DMS53 treated with DMSO at 0.1 percent for 48 hours (cell line): ENCODE measurements around the gene CPEB3.
A peak's percentile ranks its signal among the peaks of the same experiment; 100 is the strongest.

Experiments used
- DNase-seq: peaks from one replicate; lab custom pipeline; 2025; ENCODE audit not compliant: unreplicated experiment; lab: John Stamatoyannopoulos, UW

Gene CPEB3

GRCh38 chr10:92268748-92269147, 22.1 kb downstream of the CPEB3 start:
- no peak for DNase-seq

GRCh38 chr10:92267343-92267742, 23.5 kb downstream of the CPEB3 start:
- DNase-seq: no peak

- no peak for DNase-seq
Observed at GRCh38 chr10:92265687-92266258, 25.1 kb downstream of the CPEB3 start.

- DNase-seq: no peak
Observed at GRCh38 chr10:92264249-92264648, 26.6 kb downstream of the CPEB3 start.

- no peak for DNase-seq
Observed at GRCh38 chr10:92263396-92263795, 27.5 kb downstream of the CPEB3 start.

- DNase-seq: no peak
Observed at GRCh38 chr10:92248566-92248965, 42.3 kb downstream of the CPEB3 start.

- no peak for DNase-seq
Observed at GRCh38 chr10:92244796-92245195, 46.1 kb downstream of the CPEB3 start.

GRCh38 chr10:92242910-92243671, 47.8 kb downstream of the CPEB3 start:
- DNase-seq: peak; percentile 91

GRCh38 chr10:92242380-92242779, 48.5 kb downstream of the CPEB3 start:
- DNase-seq: no peak

- no peak for DNase-seq
Observed at GRCh38 chr10:92241501-92241900, 49.4 kb downstream of the CPEB3 start.

GRCh38 chr10:92241158-92241500, 49.7 kb downstream of the CPEB3 start:
- no peak for DNase-seq

GRCh38 chr10:92240289-92241157, 50.4 kb downstream of the CPEB3 start:
- peak; percentile 67 for DNase-seq

GRCh38 chr10:92239600-92240288, 51.1 kb downstream of the CPEB3 start:
- no peak for DNase-seq

GRCh38 chr10:92239151-92239599, 51.7 kb downstream of the CPEB3 start:
- no peak for DNase-seq

- DNase-seq: no peak
Observed at GRCh38 chr10:92238586-92239098, 52.2 kb downstream of the CPEB3 start.

GRCh38 chr10:92238054-92238585, 52.8 kb downstream of the CPEB3 start:
- DNase-seq: no peak

GRCh38 chr10:92231196-92231595, 59.7 kb downstream of the CPEB3 start:
- DNase-seq: no peak

- no peak for DNase-seq
Observed at GRCh38 chr10:92222603-92223262, 68.1 kb downstream of the CPEB3 start.

GRCh38 chr10:92219559-92219958, 71.3 kb downstream of the CPEB3 start:
- DNase-seq: no peak

GRCh38 chr10:92218569-92218968, 72.3 kb downstream of the CPEB3 start:
- DNase-seq: no peak
